ENCODE results near the gene TXNDC5.

GRCh38 chr6:7882505-7883257 is 27.9 kb downstream of the TXNDC5 start:
- TF ChIP-seq POLR2A (IDR thresholded peaks at IDR 0.05) (no peak), CTCF (IDR thresholded peaks at IDR 0.05) (no peak)

Measured in upper lobe of left lung (tissue), 4 donors.